GM23338 (cell line): ENCODE results near the gene DDN. TPM values are rescaled to one million over a fixed set of nuclear protein-coding genes. Genes with fewer than 3 reads are reported as not detected.

Experiments
- ATAC-seq: fragments of 200-7000 bp; cut with Tn5 transposase; 3 replicates; pipeline ENCODE4 v1.9.1; 2020
- DNase-seq: peaks from one replicate; pipeline ENCODE4 v3.0.0-alpha.2; 2015; ENCODE audit warnings: low spot score
- H2AFZ ChIP-seq: fragments of 200-600 bp; sonication (generic); 2 replicates; pipeline ENCODE4 v1.8.0; 2016; ENCODE audit warnings: antibody characterized with exemption, mild to moderate bottlenecking, moderate library complexity
- H3F3A ChIP-seq: fragments of 200-600 bp; sonication (generic); replicated peaks from 2 replicates; pipeline ENCODE4 v1.8.0; 2017; ENCODE audit warnings: antibody characterized with exemption, mixed run types, low read depth
- H3K27ac ChIP-seq: fragments of 200-600 bp; sonication (generic); 2 replicates; pipeline ENCODE4 v1.6.1; 2016; ENCODE audit warnings: low read depth
- H3K27me3 ChIP-seq: fragments of 200-600 bp; sonication (generic); 2 replicates; pipeline ENCODE4 v1.8.0; 2016; ENCODE audit warnings: mild to moderate bottlenecking, mixed run types, moderate library complexity; ENCODE audit not compliant: insufficient read depth
- H3K36me3 ChIP-seq: fragments of 200-600 bp; sonication (generic); 2 replicates; pipeline ENCODE4 v1.8.0; 2016; ENCODE audit warnings: mild to moderate bottlenecking; ENCODE audit not compliant: insufficient read depth
- H3K4me1 ChIP-seq: fragments of 200-600 bp; sonication (generic); 2 replicates; pipeline ENCODE4 v1.8.0; 2016; ENCODE audit warnings: mild to moderate bottlenecking, moderate library complexity; ENCODE audit not compliant: insufficient read depth
- H3K4me2 ChIP-seq: fragments of 200-600 bp; sonication (generic); 2 replicates; pipeline ENCODE4 v1.7.1; 2017; ENCODE audit warnings: mixed run types
- H3K4me3 ChIP-seq: fragments of 200-600 bp; sonication (generic); 2 replicates; pipeline ENCODE4 v1.6.1; 2016; ENCODE audit warnings: mixed run types
- H3K79me2 ChIP-seq: fragments of 200-600 bp; sonication (generic); replicated peaks from 2 replicates; pipeline ENCODE4 v1.8.0; 2017; ENCODE audit warnings: mild to moderate bottlenecking; ENCODE audit not compliant: insufficient read depth
- H3K9me2 ChIP-seq: fragments of 200-600 bp; sonication (generic); 2 replicates; pipeline ENCODE4 v1.8.0; 2017; ENCODE audit not compliant: insufficient read depth
- H4K20me1 ChIP-seq: fragments of 200-600 bp; sonication (generic); replicated peaks from 2 replicates; pipeline ENCODE4 v1.8.0; 2017; ENCODE audit warnings: mild to moderate bottlenecking; ENCODE audit not compliant: insufficient read depth
- H3K27ac Mint-ChIP-seq: 2 replicates; pipeline ENCODE4 v1.8.0; 2020; ENCODE audit warnings: inconsistent platforms, mild to moderate bottlenecking, moderate library complexity, mixed read lengths
- H3K27me3 Mint-ChIP-seq: 3 replicates; pipeline ENCODE4 v1.8.0; 2022; ENCODE audit warnings: low read depth, mild to moderate bottlenecking, moderate library complexity, mixed read lengths, inconsistent platforms; ENCODE audit not compliant: insufficient read depth, poor library complexity
- H3K36me3 Mint-ChIP-seq: 3 replicates; pipeline ENCODE4 v1.8.0; 2021; ENCODE audit warnings: low read depth, mild to moderate bottlenecking, inconsistent platforms, moderate library complexity, mixed read lengths
- H3K4me1 Mint-ChIP-seq: 3 replicates; pipeline ENCODE4 v1.8.0; 2020; ENCODE audit warnings: mild to moderate bottlenecking, inconsistent platforms, mixed read lengths
- H3K4me3 Mint-ChIP-seq: 3 replicates; pipeline ENCODE4 v1.8.0; 2021; ENCODE audit warnings: moderate library complexity, mild to moderate bottlenecking, inconsistent platforms, mixed read lengths
- H3K9me3 Mint-ChIP-seq: 3 replicates; pipeline ENCODE4 v1.8.0; 2020; ENCODE audit warnings: moderate library complexity, mild to moderate bottlenecking, inconsistent platforms, mixed read lengths
- CREB1 ChIP-seq: fragments of 250-450 bp; sonication (Bioruptor Pico); IDR thresholded peaks from 2 replicates; pipeline ENCODE4 v1.5.0; 2020; ENCODE audit warnings: low read depth, mild to moderate bottlenecking, moderate library complexity
- CTCF ChIP-seq, 2 experiments: fragments of 200-600 bp in 1 of 2; sonication (generic) in 1 of 2; conservative IDR thresholded peaks; 2 replicates each; pipeline versions ENCODE4 v1.5.1 to v1.6.1; 2016 to 2017; ENCODE audit warnings: antibody characterized with exemption in 2 of 2, low read depth in 2 of 2, mild to moderate bottlenecking in 2 of 2, moderate library complexity in 1 of 2
- ETS1 ChIP-seq: IDR thresholded peaks from 2 replicates; pipeline ENCODE4 v1.6.1; 2016; ENCODE audit warnings: antibody characterized with exemption
- EZH2 ChIP-seq: fragments of 200-600 bp; sonication (generic); IDR thresholded peaks from one replicate; pipeline ENCODE4 v1.8.0; 2017; ENCODE audit warnings: antibody characterized with exemption, mild to moderate bottlenecking, low read depth; ENCODE audit not compliant: unreplicated experiment
- EZH2phosphoT487 ChIP-seq: fragments of 200-600 bp; sonication (generic); IDR thresholded peaks from one replicate; pipeline ENCODE4 v1.8.1; 2018; ENCODE audit warnings: antibody characterized with exemption; ENCODE audit not compliant: unreplicated experiment
- JUNB ChIP-seq: IDR thresholded peaks from one replicate; pipeline ENCODE4 v1.6.1; 2016; ENCODE audit warnings: antibody characterized with exemption; ENCODE audit not compliant: unreplicated experiment
- NANOG ChIP-seq: IDR thresholded peaks from 2 replicates; pipeline ENCODE4 v1.6.1; 2016; ENCODE audit warnings: antibody characterized with exemption, borderline replicate concordance
- POLR2AphosphoS5 ChIP-seq: IDR thresholded peaks from 2 replicates; pipeline ENCODE4 v1.6.1; 2016; ENCODE audit warnings: antibody characterized with exemption, low read depth
- REST ChIP-seq: IDR thresholded peaks from one replicate; pipeline ENCODE4 v1.6.1; 2018; ENCODE audit warnings: antibody characterized with exemption; ENCODE audit not compliant: unreplicated experiment
- STAT1 ChIP-seq: IDR thresholded peaks from one replicate; pipeline ENCODE4 v1.6.1; 2016; ENCODE audit warnings: antibody characterized with exemption; ENCODE audit not compliant: unreplicated experiment
- ZNF114 ChIP-seq: fragments of 250-450 bp; sonication (Bioruptor Pico); IDR thresholded peaks from 2 replicates; pipeline ENCODE4 v1.5.0; 2020; ENCODE audit warnings: mild to moderate bottlenecking, moderate library complexity
- ZNF331 ChIP-seq: fragments of 250-450 bp; sonication (Bioruptor Pico); IDR thresholded peaks from 2 replicates; pipeline ENCODE4 v1.5.0; 2020; ENCODE audit warnings: low read depth, mild to moderate bottlenecking, moderate library complexity
- polyA plus RNA-seq: library from polyadenylated mRNA; unstranded; fragments of >200 nt; fragmentation: Nextera tagmentation; extraction: Ambion mirVana; gene quantifications from 2 replicates; pipeline ENCODE4 v1.2.1, GENCODE V29; 2016
- total RNA-seq: library from RNA; depleted of rRNA; stranded (reverse); fragments of >200 nt; shearing (Covaris generic); gene quantifications from 2 replicates; pipeline ENCODE4 v1.2.3, GENCODE V29; 2014

Gene DDN
- total and polyA plus RNA-seq, 2 experiments from 2014 or later, result 0.10 TPM; not detected in 1

GRCh38 chr12:49019443-49020324 lies 20.5 kb upstream of the DDN start:
- Histone ChIP-seq H3K9me2 (no peaks in the 10 kb centered on the region), H3K27ac (peak overlapping the region; percentile 97), H3K36me3 (peaks cover 22% of the 10 kb centered on the region), H3F3A (peaks cover 16% of the 10 kb centered on the region; the same call in 1 of the 2 replicates), H2AFZ (no peak overlapping the region), H3K79me2 (no peaks in the 10 kb centered on the region), H3K4me3 (peak overlapping the region; percentile 81), H3K4me2 (peak overlapping the region; percentile 87), H4K20me1 (peaks cover 3% of the 10 kb centered on the region), H3K27me3 (no peaks in the 10 kb centered on the region), H3K4me1 (peaks cover 5% of the 10 kb centered on the region; the same call in 1 of the 2 replicates)
- ATAC-seq (peak; percentile 18), DNase-seq (peak; percentile 78)
- peaks cover 17% of the 10 kb centered on the region for H3K27me3 Mint-ChIP-seq
- H3K4me1 Mint-ChIP-seq, result peaks cover 18% of the 10 kb centered on the region; the same call in 2 of the 3 replicates
- peaks cover 35% of the 10 kb centered on the region for H3K36me3 Mint-ChIP-seq
- H3K4me3 Mint-ChIP-seq, result peak overlapping the region; percentile 93
- H3K9me3 Mint-ChIP-seq, result no peaks in the 10 kb centered on the region
- peak overlapping the region; percentile 97 for H3K27ac Mint-ChIP-seq
- TF ChIP-seq CTCF (conservative IDR thresholded peaks at IDR 0.05; ENCODE audit: low read depth in 2 of 2), result peak; percentile 45 to 57; a peak in 3 of 4 replicates
- no peak for TF ChIP-seq JUNB

- H3K4me3 ChIP-seq, result peak overlapping the region; percentile 81
- peaks cover 18% of the 10 kb centered on the region; the same call in 2 of the 3 replicates for H3K4me1 Mint-ChIP-seq
- H3F3A ChIP-seq, result peaks cover 16% of the 10 kb centered on the region; the same call in 1 of the 2 replicates
- TF ChIP-seq ZNF114 (CRISPR knock-in tag), result no peak
- no peak for TF ChIP-seq ETS1
- TF ChIP-seq CREB1 (CRISPR knock-in tag), result no peak
- TF ChIP-seq JUNB, result no peak
- no peak for TF ChIP-seq CTCF (conservative IDR thresholded peaks at IDR 0.05; ENCODE audit: low read depth in 2 of 2)
- TF ChIP-seq ZNF331, result no peak
- no peak for TF ChIP-seq NANOG
- no peak for TF ChIP-seq STAT1
- TF ChIP-seq EZH2phosphoT487, result no peak
- no peak for TF ChIP-seq EZH2
- no peak for TF ChIP-seq REST
- no peak for TF ChIP-seq POLR2AphosphoS5
- H3K4me3 Mint-ChIP-seq, result peak overlapping the region; percentile 93
- H3K36me3 ChIP-seq, result peaks cover 21% of the 10 kb centered on the region
- H3K36me3 Mint-ChIP-seq, result peaks cover 29% of the 10 kb centered on the region
- H3K4me1 ChIP-seq, result peaks cover 5% of the 10 kb centered on the region; the same call in 1 of the 2 replicates
- no peak for DNase-seq
- H3K27ac Mint-ChIP-seq, result peak overlapping the region; percentile 97
- H3K79me2 ChIP-seq, result no peaks in the 10 kb centered on the region
- H3K27me3 Mint-ChIP-seq, result peaks cover 18% of the 10 kb centered on the region
- peaks cover 3% of the 10 kb centered on the region for H4K20me1 ChIP-seq
- no peaks in the 10 kb centered on the region for H3K27me3 ChIP-seq
- peak; percentile 4 for ATAC-seq
- no peak overlapping the region for H2AFZ ChIP-seq
- peak overlapping the region; percentile 97 for H3K27ac ChIP-seq
- no peaks in the 10 kb centered on the region for H3K9me2 ChIP-seq
- no peaks in the 10 kb centered on the region for H3K9me3 Mint-ChIP-seq
- peak overlapping the region; percentile 87 for H3K4me2 ChIP-seq
These were observed 19.9 kb upstream of the DDN start for GRCh38 chr12:49019120-49019430.
